GM21717 (cell line): ENCODE data around the gene VAMP5.
"Not testable (repeated sequence)": the region's sequence is repeated elsewhere in the genome, so short reads cannot be mapped to it uniquely, and the experiment has no call there.

ENCODE experiments used
- ATAC-seq: cut with Tn5 transposase; IDR thresholded peaks from one replicate; pipeline ENCODE4 v1.9.1; 2021; ENCODE audit warnings: mild to moderate bottlenecking, moderate library complexity; ENCODE audit not compliant: unreplicated experiment

Gene VAMP5

GRCh38 chr2:85549826-85550225, 34.4 kb upstream of the VAMP5 start:
- no peak for ATAC-seq

- no peak for ATAC-seq
These were observed 33.7 kb upstream of the VAMP5 start for GRCh38 chr2:85550486-85550885.

- no peak for ATAC-seq
These were observed 32.2 kb upstream of the VAMP5 start for GRCh38 chr2:85551698-85552678.

- no peak for ATAC-seq
These were observed 31.0 kb upstream of the VAMP5 start for GRCh38 chr2:85553184-85553583.

GRCh38 chr2:85554980-85555612, 29.1 kb upstream of the VAMP5 start:
- no peak for ATAC-seq

GRCh38 chr2:85557130-85557529, 27.1 kb upstream of the VAMP5 start:
- ATAC-seq, result no peak

GRCh38 chr2:85558160-85558559, 26.1 kb upstream of the VAMP5 start:
- ATAC-seq, result no peak

- ATAC-seq, result not testable (repeated sequence)
These were observed 23.9 kb upstream of the VAMP5 start for GRCh38 chr2:85560403-85560726.

GRCh38 chr2:85560812-85561279, 23.4 kb upstream of the VAMP5 start:
- ATAC-seq, result peak; percentile 20

GRCh38 chr2:85561280-85562212, 22.7 kb upstream of the VAMP5 start, which contains the start of gene GGCX:
GGCX (minus strand) TSS chr2:85561493; CDS start chr2:85561428, 65 bp downstream.
- ATAC-seq, result peak; percentile 83

GRCh38 chr2:85564144-85564563, 20.1 kb upstream of the VAMP5 start:
- no peak for ATAC-seq

- ATAC-seq, result no peak
These were observed 18.0 kb upstream of the VAMP5 start for GRCh38 chr2:85566265-85566664.

GRCh38 chr2:85575739-85576138, 8.5 kb upstream of the VAMP5 start:
- no peak for ATAC-seq

GRCh38 chr2:85577063-85577385, 7.2 kb upstream of the VAMP5 start:
- no peak for ATAC-seq

- ATAC-seq, result peak; percentile 76
These were observed 6.6 kb upstream of the VAMP5 start, which contains the start of gene VAMP8 for GRCh38 chr2:85577386-85578242. VAMP8 (plus strand) TSS chr2:85577586; CDS start chr2:85577647, 61 bp downstream.

GRCh38 chr2:85578243-85579180, 5.7 kb upstream of the VAMP5 start:
- ATAC-seq, result peak; percentile 49

GRCh38 chr2:85579266-85579935, 4.8 kb upstream of the VAMP5 start:
- ATAC-seq, result no peak

- no peak for ATAC-seq
These were observed 4.0 kb upstream of the VAMP5 start for GRCh38 chr2:85580206-85580605.
